H9 (cell line): ENCODE measurements around the gene AGA. TPM values are rescaled to one million over a fixed set of nuclear protein-coding genes. Genes with fewer than 3 reads are reported as not detected.

Experiments used
- DNase-seq: peaks from one replicate; pipeline ENCODE4 v3.0.0-alpha.2; 2017
- H2AFZ ChIP-seq: one replicate; pipeline ENCODE4 v1.6.1; 2013; ENCODE audit warnings: mild to moderate bottlenecking, low read length, control low read depth, moderate library complexity
- H2AK5ac ChIP-seq: 2 replicates; pipeline ENCODE4 v1.6.1; 2013; ENCODE audit warnings: low read length, control low read depth, mixed read lengths; ENCODE audit not compliant: insufficient read length
- H2BK120ac ChIP-seq: one replicate; pipeline ENCODE4 v1.6.1; 2013; ENCODE audit warnings: low read depth, mild to moderate bottlenecking, low read length, control low read depth, inconsistent platforms; ENCODE audit not compliant: poor library complexity, severe bottlenecking
- H2BK12ac ChIP-seq: 2 replicates; pipeline ENCODE4 v1.6.1; 2013; ENCODE audit warnings: low read length, control low read depth, mixed read lengths, low read depth; ENCODE audit not compliant: insufficient read length
- H2BK15ac ChIP-seq: 2 replicates; pipeline ENCODE4 v1.6.1; 2013; ENCODE audit warnings: low read depth, low read length, control low read depth
- H2BK20ac ChIP-seq: one replicate; pipeline ENCODE4 v1.6.1; 2013; ENCODE audit warnings: low read depth, mild to moderate bottlenecking, low read length, control low read depth, inconsistent platforms; ENCODE audit not compliant: poor library complexity, severe bottlenecking
- H2BK5ac ChIP-seq: 2 replicates; pipeline ENCODE4 v1.6.1; 2013; ENCODE audit warnings: low read length, control low read depth, mixed read lengths; ENCODE audit not compliant: insufficient read length
- H3K14ac ChIP-seq: 2 replicates; pipeline ENCODE4 v1.6.1; 2013; ENCODE audit warnings: low read length, control low read depth; ENCODE audit not compliant: insufficient read depth
- H3K18ac ChIP-seq: 2 replicates; pipeline ENCODE4 v1.6.1; 2013; ENCODE audit warnings: low read depth, mild to moderate bottlenecking, mixed read lengths, low read length, control low read depth; ENCODE audit not compliant: insufficient read length
- H3K23ac ChIP-seq: 2 replicates; pipeline ENCODE4 v1.6.1; 2013; ENCODE audit warnings: low read length, control low read depth, mixed read lengths, low read depth; ENCODE audit not compliant: insufficient read length
- H3K23me2 ChIP-seq: 2 replicates; pipeline ENCODE4 v1.6.1; 2013; ENCODE audit warnings: low read depth, mild to moderate bottlenecking, mixed read lengths, low read length, control low read depth; ENCODE audit not compliant: insufficient read length, poor library complexity, severe bottlenecking
- H3K27ac ChIP-seq: 2 replicates; pipeline ENCODE4 v1.5.1; 2013; ENCODE audit warnings: low read length, control low read depth, mixed read lengths, low read depth; ENCODE audit not compliant: insufficient read length
- H3K27me3 ChIP-seq: 2 replicates; pipeline ENCODE4 v1.6.1; 2013; ENCODE audit warnings: low read length, control low read depth, inconsistent platforms; ENCODE audit not compliant: insufficient read depth
- H3K4ac ChIP-seq: 2 replicates; pipeline ENCODE4 v1.6.1; 2013; ENCODE audit warnings: low read depth, mild to moderate bottlenecking, control low read depth, inconsistent platforms, low read length, moderate library complexity
- H3K4me1 ChIP-seq: 2 replicates; pipeline ENCODE4 v1.6.1; 2013; ENCODE audit warnings: low read length, control low read depth, inconsistent platforms; ENCODE audit not compliant: insufficient read depth
- H3K4me2 ChIP-seq: 2 replicates; pipeline ENCODE4 v1.6.1; 2013; ENCODE audit warnings: low read length, control low read depth, mixed read lengths; ENCODE audit not compliant: insufficient read length, insufficient read depth
- H3K56ac ChIP-seq: 2 replicates; pipeline ENCODE4 v1.6.1; 2013; ENCODE audit warnings: low read depth, mild to moderate bottlenecking, mixed read lengths, low read length, control low read depth; ENCODE audit not compliant: insufficient read length
- H3K79me1 ChIP-seq: 2 replicates; pipeline ENCODE4 v1.6.1; 2013; ENCODE audit warnings: low read depth, mild to moderate bottlenecking, moderate library complexity, low read length, control low read depth, inconsistent platforms; ENCODE audit not compliant: insufficient read depth, poor library complexity, severe bottlenecking
- H3K79me2 ChIP-seq: 2 replicates; pipeline ENCODE4 v1.6.1; 2013; ENCODE audit warnings: low read length, control low read depth, inconsistent platforms; ENCODE audit not compliant: insufficient read depth
- H3K9ac ChIP-seq: 2 replicates; pipeline ENCODE4 v1.6.1; 2013; ENCODE audit warnings: low read length, control low read depth, mixed read lengths; ENCODE audit not compliant: insufficient read length; ENCODE audit errors: extremely low read depth
- H3K9me3 ChIP-seq: one replicate; pipeline ENCODE4 v1.6.1; 2013; ENCODE audit warnings: low read depth, low read length, inconsistent platforms; ENCODE audit not compliant: control insufficient read depth
- H3T11ph ChIP-seq: one replicate; pipeline ENCODE4 v1.6.1; 2013; ENCODE audit warnings: mild to moderate bottlenecking, low read length, control low read depth, inconsistent platforms
- H4K20me1 ChIP-seq: one replicate; pipeline ENCODE4 v1.6.1; 2013; ENCODE audit not compliant: control insufficient read depth, insufficient read length, insufficient read depth
- H4K5ac ChIP-seq: 2 replicates; pipeline ENCODE4 v1.6.1; 2013; ENCODE audit warnings: low read depth, mild to moderate bottlenecking, mixed read lengths, low read length, control low read depth; ENCODE audit not compliant: insufficient read length
- H4K8ac ChIP-seq: replicated peaks from 2 replicates; pipeline ENCODE4 v1.6.1; 2013; ENCODE audit warnings: low read length, control low read depth, mixed read lengths, low read depth; ENCODE audit not compliant: insufficient read length
- H4K91ac ChIP-seq: 2 replicates; pipeline ENCODE4 v1.6.1; 2013; ENCODE audit warnings: low read depth, mild to moderate bottlenecking, moderate library complexity, mixed read lengths, low read length, control low read depth; ENCODE audit not compliant: insufficient read length
- H3K27ac Mint-ChIP-seq, 3 experiments: 2 replicates in 2 of 3; 3 replicates in 1 of 3; pipeline ENCODE4 v1.8.0; 2020 to 2021; ENCODE audit warnings: mixed read lengths in 3 of 3, mild to moderate bottlenecking in 1 of 3, moderate library complexity in 1 of 3
- H3K27me3 Mint-ChIP-seq: 2 replicates; pipeline ENCODE4 v1.8.0; 2021; ENCODE audit warnings: low read depth, mild to moderate bottlenecking, moderate library complexity, mixed read lengths
- H3K36me3 Mint-ChIP-seq, 3 experiments: 2 replicates in 2 of 3; 3 replicates in 1 of 3; pipeline ENCODE4 v1.8.0; 2020 to 2021; ENCODE audit warnings: low read depth in 3 of 3, mixed read lengths in 3 of 3; ENCODE audit not compliant: insufficient read depth in 1 of 3
- H3K4me1 Mint-ChIP-seq, 2 experiments: 2 replicates each; pipeline ENCODE4 v1.8.0; 2020; ENCODE audit warnings: mixed read lengths in 2 of 2
- H3K4me3 Mint-ChIP-seq, 2 experiments: 2 replicates in 1 of 2; 3 replicates in 1 of 2; pipeline ENCODE4 v1.8.0; 2020 to 2021; ENCODE audit warnings: mild to moderate bottlenecking in 2 of 2, mixed read lengths in 2 of 2, moderate library complexity in 1 of 2
- H3K9me3 Mint-ChIP-seq, 2 experiments: 2 replicates in 1 of 2; 3 replicates in 1 of 2; pipeline ENCODE4 v1.8.0; 2020; ENCODE audit warnings: mild to moderate bottlenecking in 2 of 2, mixed read lengths in 2 of 2, moderate library complexity in 1 of 2
- WGBS: extraction: QIAGEN DNeasy Blood & Tissue Kit; methylation state at CpG from one replicate; pipeline ENCODE4 v1.1.7; 2013; ENCODE audit warnings: missing lambda C conversion rate, low lambda C conversion rate, mixed read lengths; ENCODE audit not compliant: insufficient read length; ENCODE audit errors: extremely low coverage; 5-methylcytosine and 5-hydroxymethylcytosine counted together
- total RNA-seq: library from RNA; stranded (reverse); gene quantifications from 2 replicates; pipeline ENCODE4 v1.2.1, GENCODE V29; 2021
- TF ChIP-seq, protein P1 (sequence below): fragments of 200-600 bp; sonication (generic); conservative IDR thresholded peaks from 3 replicates; pipeline ENCODE4 v1.8.0; 2021; ENCODE audit warnings: antibody characterized with exemption, mild to moderate bottlenecking

Gene AGA
- total RNA-seq, 1 experiment from 2014 or later: 10.0 TPM

- no peaks in the 10 kb centered on the region for H3K36me3 Mint-ChIP-seq
- H3K4me1 Mint-ChIP-seq: peaks cover 15% of the 10 kb centered on the region in 2 experiments
- no peak overlapping the region for H3K27ac Mint-ChIP-seq
- H3K79me1 ChIP-seq: no peaks in the 10 kb centered on the region
- no peak overlapping the region for H3T11ph ChIP-seq
- no peak overlapping the region for H4K8ac ChIP-seq
- no peaks in the 10 kb centered on the region for H3K79me2 ChIP-seq
- H3K23ac ChIP-seq: no peak overlapping the region
- no peak overlapping the region for H2AFZ ChIP-seq
- no peak overlapping the region for H2BK15ac ChIP-seq
- no peaks in the 10 kb centered on the region for H3K27me3 ChIP-seq
- H3K4me3 Mint-ChIP-seq: no peak overlapping the region
- no peaks in the 10 kb centered on the region for H3K4me1 ChIP-seq
- no peaks in the 10 kb centered on the region for H3K27me3 Mint-ChIP-seq
- H3K56ac ChIP-seq: no peak overlapping the region
- no peak overlapping the region for H4K91ac ChIP-seq
- no peak overlapping the region for H3K4ac ChIP-seq
- no peak overlapping the region for H3K18ac ChIP-seq
- no peak for DNase-seq
- H2BK120ac ChIP-seq: no peak overlapping the region
- no CpG with 5 or more reads among the region's 4 CpGs for WGBS
- no peaks in the 10 kb centered on the region for H4K20me1 ChIP-seq
- no peak overlapping the region for H3K4me2 ChIP-seq
- TF ChIP-seq, protein P1, sequence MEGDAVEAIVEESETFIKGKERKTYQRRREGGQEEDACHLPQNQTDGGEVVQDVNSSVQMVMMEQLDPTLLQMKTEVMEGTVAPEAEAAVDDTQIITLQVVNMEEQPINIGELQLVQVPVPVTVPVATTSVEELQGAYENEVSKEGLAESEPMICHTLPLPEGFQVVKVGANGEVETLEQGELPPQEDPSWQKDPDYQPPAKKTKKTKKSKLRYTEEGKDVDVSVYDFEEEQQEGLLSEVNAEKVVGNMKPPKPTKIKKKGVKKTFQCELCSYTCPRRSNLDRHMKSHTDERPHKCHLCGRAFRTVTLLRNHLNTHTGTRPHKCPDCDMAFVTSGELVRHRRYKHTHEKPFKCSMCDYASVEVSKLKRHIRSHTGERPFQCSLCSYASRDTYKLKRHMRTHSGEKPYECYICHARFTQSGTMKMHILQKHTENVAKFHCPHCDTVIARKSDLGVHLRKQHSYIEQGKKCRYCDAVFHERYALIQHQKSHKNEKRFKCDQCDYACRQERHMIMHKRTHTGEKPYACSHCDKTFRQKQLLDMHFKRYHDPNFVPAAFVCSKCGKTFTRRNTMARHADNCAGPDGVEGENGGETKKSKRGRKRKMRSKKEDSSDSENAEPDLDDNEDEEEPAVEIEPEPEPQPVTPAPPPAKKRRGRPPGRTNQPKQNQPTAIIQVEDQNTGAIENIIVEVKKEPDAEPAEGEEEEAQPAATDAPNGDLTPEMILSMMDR: no peak
- H2BK12ac ChIP-seq: no peak overlapping the region
- H2AK5ac ChIP-seq: no peak overlapping the region
- no peak overlapping the region for H2BK20ac ChIP-seq
- H3K27ac ChIP-seq: no peak overlapping the region
- no peak overlapping the region for H4K5ac ChIP-seq
- H3K9ac ChIP-seq: no peak overlapping the region
- H3K14ac ChIP-seq: no peak overlapping the region
- no peak overlapping the region for H2BK5ac ChIP-seq
- no peaks in the 10 kb centered on the region for H3K9me3 ChIP-seq
- no peaks in the 10 kb centered on the region for H3K23me2 ChIP-seq
- H3K9me3 Mint-ChIP-seq: no peaks in the 10 kb centered on the region; a peak in 2 of 5 replicates
Observed at GRCh38 chr4:177450426-177451107, 8.3 kb upstream of the AGA start.
